ENCODE data around the gene MCTP1. TPM values are rescaled to one million over a fixed set of nuclear protein-coding genes. Genes with fewer than 3 reads are reported as not detected.

MCTP1 gene
- 104 and 127 TPM in 2 replicates for total RNA-seq

DNA sequence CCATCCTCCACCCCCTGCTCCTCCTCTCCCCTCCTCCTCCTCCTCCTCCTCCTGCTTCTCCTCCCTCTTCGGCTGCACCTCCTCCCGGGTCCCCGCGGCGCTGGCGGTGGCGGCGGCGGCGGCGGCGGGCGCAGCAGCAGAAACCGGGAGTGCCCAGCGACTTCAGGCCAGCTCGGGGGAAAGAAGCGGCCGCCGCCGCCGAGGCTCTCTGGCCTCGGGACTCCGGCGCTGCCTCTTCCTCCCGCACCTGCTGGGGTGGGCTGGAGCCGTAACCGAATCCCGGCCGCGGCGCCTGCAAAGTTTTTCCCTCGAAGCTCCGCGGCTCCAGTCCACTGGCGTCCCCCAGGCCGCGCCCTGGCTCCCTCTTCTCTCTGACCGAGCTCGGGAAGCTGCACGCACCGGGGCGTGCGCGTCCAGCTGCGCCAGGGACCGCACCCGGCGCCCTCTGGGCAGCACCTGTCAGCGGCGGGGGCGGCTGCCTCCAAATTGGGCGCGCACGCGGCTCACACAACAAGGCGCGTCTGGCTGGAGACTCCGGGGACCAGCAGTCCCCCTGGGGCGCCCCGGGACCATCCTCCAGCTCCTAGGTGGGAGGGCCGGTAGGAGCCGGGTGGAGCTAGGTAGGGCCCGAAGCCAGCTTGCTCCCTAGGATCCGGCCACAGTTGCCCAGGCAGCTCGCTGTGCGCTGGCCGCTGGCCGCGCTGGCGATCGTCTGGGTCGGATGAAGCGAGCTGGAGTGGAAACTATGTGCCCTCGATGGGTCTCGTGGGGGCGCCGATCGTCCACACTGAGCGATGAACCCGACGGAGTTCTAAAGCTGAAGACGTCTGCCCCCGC, at the start of gene MCTP1:
MCTP1 (minus strand) TSS at position 523 of the 837 bp plus-strand sequence.

Other genes with a start within 250 kb of the MCTP1 start
- not detected in 2 replicates for gene FAM81B, start 106.3 kb upstream of the MCTP1 start, total RNA-seq